Tibial artery (tissue), 4 donors: Measurements from ENCODE around the gene SMIM29.
A peak's percentile ranks its signal among the peaks of the same experiment; 100 is the strongest.

Source experiments
- DNase-seq, 2 donors: peaks; one replicate each; pipeline ENCODE4 v3.0.0-alpha.2; 2019
- H3K27ac ChIP-seq, 2 donors: fragments of 200-600 bp; sonication (generic) in 1 of 2; 1 replicate in 1 of 2; 2 replicates in 1 of 2; pipeline ENCODE4 v1.5.1; 2018 to 2019; ENCODE audit warnings: mild to moderate bottlenecking in 1 of 2
- H3K27me3 ChIP-seq, 2 donors: fragments of 200-600 bp; sonication (generic) in 1 of 2; one replicate each; pipeline versions ENCODE4 v1.5.1 to v1.6.0; 2016 to 2019
- H3K36me3 ChIP-seq, 3 donors: fragments of 200-600 bp; sonication (generic) in 2 of 3; one replicate each; pipeline ENCODE4 v1.5.1; 2016 to 2019; ENCODE audit warnings: mild to moderate bottlenecking in 2 of 3
- H3K4me1 ChIP-seq, 4 donors: fragments of 200-600 bp; sonication (generic) in 2 of 4; 1 replicate in 3 of 4; 2 replicates in 1 of 4; pipeline ENCODE4 v1.5.1; 2016 to 2019
- H3K4me3 ChIP-seq, 2 donors: fragments of 200-600 bp; sonication (generic) in 1 of 2; 1 replicate in 1 of 2; 2 replicates in 1 of 2; pipeline ENCODE4 v1.5.1; 2018 to 2019; ENCODE audit warnings: mild to moderate bottlenecking in 2 of 2
- H3K9me3 ChIP-seq, 3 donors: fragments of 200-600 bp; sonication (generic) in 1 of 3; one replicate each; pipeline ENCODE4 v1.5.1; 2016 to 2019
- intact Hi-C: fragments of 100-400 bp; cut with DNase I; formaldehyde crosslinking; loops from one replicate; pipeline ENCODE4 v1.15.0; 2023; ENCODE audit warnings: low total_unique reads
- TF ChIP-seq, protein P1 (sequence below), 2 experiments: fragments of 200-600 bp in 1 of 2; fragments of 450-650 bp in 1 of 2; IDR thresholded peaks; one replicate each; pipeline ENCODE4 v1.5.1; 2017 to 2019; ENCODE audit warnings: antibody characterized with exemption in 2 of 2, mild to moderate bottlenecking in 1 of 2, moderate library complexity in 1 of 2

SMIM29 gene

DNA sequence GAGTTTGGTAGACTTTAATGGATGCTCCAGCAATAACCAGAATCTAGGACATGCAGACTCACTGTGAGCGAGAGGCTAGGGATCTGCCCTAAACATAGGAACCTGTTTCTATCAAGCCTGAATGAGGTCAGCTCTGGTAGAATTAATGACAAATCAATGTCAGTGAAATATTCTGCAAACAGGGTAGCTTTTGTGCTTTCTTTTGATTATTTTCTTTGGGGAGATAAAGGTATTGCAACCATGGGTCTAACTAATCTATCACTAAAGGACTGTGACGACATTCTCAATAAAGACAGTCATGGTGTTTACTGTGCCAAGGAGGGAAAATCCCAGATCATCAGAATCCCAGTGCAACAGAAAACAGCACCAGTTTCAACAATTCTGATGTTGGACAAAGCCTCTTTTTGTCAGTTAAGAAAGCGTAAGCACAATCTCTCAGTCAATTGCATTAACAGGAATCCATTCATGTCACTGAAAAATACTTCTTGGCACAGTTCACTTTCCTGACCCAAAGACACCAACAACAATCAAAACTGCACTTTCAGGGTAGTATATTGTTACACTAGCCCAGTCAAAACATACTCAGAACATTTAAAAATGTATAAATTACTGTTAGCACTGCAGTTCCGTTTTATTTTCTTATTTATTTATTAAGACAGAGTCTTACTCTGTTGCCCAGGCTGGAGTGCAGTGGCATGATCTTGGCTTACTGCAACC, 36.8 kb upstream of the SMIM29 start:
- no peak for DNase-seq
- H3K4me1 ChIP-seq, result peaks cover 0 to 17% (median 0%) of the 10 kb centered on the region in 4 donors
- no peak overlapping the region for H3K4me3 ChIP-seq
- H3K9me3 ChIP-seq, result no peaks in the 10 kb centered on the region
- no peaks in the 10 kb centered on the region for H3K27me3 ChIP-seq
- no peak overlapping the region for H3K27ac ChIP-seq
- peaks cover 3 to 14% (median 5%) of the 10 kb centered on the region in 3 donors for H3K36me3 ChIP-seq
- TF ChIP-seq, protein P1, sequence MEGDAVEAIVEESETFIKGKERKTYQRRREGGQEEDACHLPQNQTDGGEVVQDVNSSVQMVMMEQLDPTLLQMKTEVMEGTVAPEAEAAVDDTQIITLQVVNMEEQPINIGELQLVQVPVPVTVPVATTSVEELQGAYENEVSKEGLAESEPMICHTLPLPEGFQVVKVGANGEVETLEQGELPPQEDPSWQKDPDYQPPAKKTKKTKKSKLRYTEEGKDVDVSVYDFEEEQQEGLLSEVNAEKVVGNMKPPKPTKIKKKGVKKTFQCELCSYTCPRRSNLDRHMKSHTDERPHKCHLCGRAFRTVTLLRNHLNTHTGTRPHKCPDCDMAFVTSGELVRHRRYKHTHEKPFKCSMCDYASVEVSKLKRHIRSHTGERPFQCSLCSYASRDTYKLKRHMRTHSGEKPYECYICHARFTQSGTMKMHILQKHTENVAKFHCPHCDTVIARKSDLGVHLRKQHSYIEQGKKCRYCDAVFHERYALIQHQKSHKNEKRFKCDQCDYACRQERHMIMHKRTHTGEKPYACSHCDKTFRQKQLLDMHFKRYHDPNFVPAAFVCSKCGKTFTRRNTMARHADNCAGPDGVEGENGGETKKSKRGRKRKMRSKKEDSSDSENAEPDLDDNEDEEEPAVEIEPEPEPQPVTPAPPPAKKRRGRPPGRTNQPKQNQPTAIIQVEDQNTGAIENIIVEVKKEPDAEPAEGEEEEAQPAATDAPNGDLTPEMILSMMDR (IDR thresholded peaks at IDR 0.05), result no peak
- intact Hi-C loops, result no loop called here

DNA sequence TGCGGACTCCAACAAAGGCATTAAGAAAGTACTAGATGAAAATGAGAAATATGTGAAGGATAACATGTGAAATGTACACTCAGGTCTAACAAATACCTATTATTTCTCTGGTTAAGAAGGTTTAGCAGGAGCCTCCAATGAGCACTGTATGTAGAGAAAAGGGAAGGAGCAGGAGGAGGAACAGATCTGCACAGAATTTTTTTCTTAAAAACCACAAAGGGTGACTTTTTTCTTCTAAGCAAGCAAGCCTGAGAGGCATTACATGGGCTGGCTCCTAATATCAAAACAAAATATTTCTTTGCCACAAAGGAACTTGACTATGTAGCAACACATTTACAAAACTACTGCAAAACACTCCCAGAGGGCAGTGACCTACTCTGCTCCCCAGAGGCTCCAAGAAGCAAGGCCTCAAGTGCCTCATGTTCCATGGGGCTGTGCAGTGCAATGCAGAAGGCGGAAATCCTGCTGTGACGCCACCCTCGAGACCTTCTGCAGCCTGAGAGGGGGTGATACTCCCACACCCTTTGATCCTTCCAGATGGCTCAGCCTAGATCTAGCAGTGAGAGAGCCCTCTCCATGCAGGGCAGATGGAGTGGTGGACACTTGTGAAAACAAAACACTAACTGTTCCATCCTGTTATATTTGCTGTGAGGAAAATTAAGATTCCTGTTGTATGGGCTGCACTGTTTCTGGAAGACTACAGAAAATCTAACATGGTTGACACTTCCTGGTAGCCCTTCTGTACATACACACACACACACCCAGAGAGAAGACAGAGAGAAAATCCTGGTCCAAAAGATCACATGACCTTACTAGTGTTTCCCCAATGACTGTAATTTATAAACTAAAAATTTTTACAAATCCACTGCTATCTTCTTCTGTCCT, 36.0 kb upstream of the SMIM29 start:
- H3K9me3 ChIP-seq, result no peaks in the 10 kb centered on the region
- DNase-seq, result peak; percentile 55 to 77
- H3K4me3 ChIP-seq, result no peak overlapping the region
- no peak overlapping the region for H3K27ac ChIP-seq
- peaks cover 0 to 17% (median 0%) of the 10 kb centered on the region in 4 donors for H3K4me1 ChIP-seq
- no peaks in the 10 kb centered on the region for H3K27me3 ChIP-seq
- TF ChIP-seq, protein P1 (IDR thresholded peaks at IDR 0.05), result no peak
- intact Hi-C loops, result no loop called here
- peaks cover 3 to 14% (median 5%) of the 10 kb centered on the region in 3 donors for H3K36me3 ChIP-seq

DNA sequence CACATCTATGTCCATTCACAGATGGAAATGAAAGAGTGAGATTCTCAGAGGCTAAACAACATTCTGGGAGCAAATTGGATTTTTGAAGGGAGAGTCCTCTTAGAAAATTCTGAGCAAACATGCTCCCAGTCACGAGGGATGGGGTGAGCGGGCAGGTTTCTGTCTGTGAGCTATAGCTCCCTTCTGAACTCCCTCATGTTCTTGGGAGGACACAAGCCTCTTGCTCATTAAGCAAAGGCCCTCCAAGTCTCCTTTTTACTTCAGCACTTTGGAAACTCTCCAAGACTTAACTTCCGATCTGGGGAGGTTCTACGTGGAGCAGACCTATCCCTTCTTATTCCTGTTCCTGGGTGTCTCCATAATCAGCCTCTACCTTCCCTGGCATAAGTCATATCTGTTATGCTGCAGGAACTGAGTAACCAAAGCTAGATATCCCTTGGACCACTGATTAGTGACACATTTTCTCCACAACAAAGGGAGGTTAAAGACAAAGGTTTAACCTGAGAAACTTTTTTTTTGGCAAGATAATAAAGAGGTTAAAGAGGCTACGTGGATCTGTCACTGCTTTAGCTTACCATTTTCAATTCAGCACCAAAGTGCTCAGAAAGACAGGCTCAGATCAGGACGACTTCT, 33.0 kb upstream of the SMIM29 start:
- no peak for DNase-seq
- Histone ChIP-seq H3K4me1 (peaks cover 0 to 9% (median 0%) of the 10 kb centered on the region in 4 donors), H3K27me3 (no peaks in the 10 kb centered on the region), H3K36me3 (peaks cover 0 to 18% (median 0%) of the 10 kb centered on the region in 3 donors), H3K9me3 (no peaks in the 10 kb centered on the region), H3K27ac (no peak overlapping the region), H3K4me3 (no peak overlapping the region)
- intact Hi-C loops, result no loop called here
- TF ChIP-seq, protein P1 (IDR thresholded peaks at IDR 0.05), result no peak

DNA sequence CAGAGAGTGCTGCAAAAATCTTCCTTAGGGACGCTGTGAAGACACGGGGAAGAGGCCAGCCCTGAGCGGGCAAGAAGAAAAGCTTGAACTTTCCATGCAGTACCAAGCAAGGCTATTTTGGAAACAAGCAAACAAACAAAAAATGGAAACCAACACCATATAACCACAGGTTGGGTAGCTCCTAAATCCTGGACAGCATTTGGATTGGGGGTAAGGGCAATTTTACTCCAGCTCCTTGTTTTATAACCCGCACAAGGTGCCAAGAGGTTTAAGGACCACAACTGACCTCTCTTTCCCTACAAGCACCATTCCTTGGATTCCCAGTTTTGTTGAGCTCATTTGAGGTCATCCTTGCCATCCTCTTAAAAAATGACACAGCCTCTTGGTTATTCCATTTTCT, 31.4 kb upstream of the SMIM29 start:
- Histone ChIP-seq H3K9me3 (no peaks in the 10 kb centered on the region), H3K27me3 (no peaks in the 10 kb centered on the region), H3K4me1 (peaks cover 0 to 9% (median 0%) of the 10 kb centered on the region in 4 donors), H3K27ac (no peak overlapping the region), H3K36me3 (peaks cover 0 to 18% (median 0%) of the 10 kb centered on the region in 3 donors), H3K4me3 (no peak overlapping the region)
- TF ChIP-seq, protein P1 (IDR thresholded peaks at IDR 0.05), result no peak
- intact Hi-C loops, result no loop called here
- DNase-seq, result no peak

DNA sequence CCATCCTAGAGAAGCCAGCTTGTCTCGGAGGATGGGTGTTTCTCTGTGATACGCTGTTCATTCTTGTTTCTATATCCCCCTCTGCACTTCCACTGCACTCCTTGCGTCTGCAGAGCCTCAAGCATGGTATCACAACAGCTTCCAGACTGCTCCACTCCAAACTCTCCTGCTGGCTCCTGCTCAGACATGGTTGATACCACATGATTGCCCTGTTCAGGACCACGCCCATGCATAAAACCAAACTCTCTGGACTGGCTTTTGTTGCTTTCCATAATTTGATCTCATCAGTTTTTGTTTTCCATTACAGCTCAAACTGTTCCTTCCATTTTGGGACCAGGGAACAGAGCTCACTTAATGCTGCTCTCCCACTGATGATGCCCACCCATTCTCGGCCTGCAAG, 30.0 kb upstream of the SMIM29 start:
- no peak overlapping the region for H3K4me3 ChIP-seq
- peaks cover 0 to 4% (median 0%) of the 10 kb centered on the region in 4 donors for H3K4me1 ChIP-seq
- H3K9me3 ChIP-seq, result no peaks in the 10 kb centered on the region
- H3K27ac ChIP-seq, result no peak overlapping the region
- DNase-seq, result no peak
- H3K36me3 ChIP-seq, result peaks cover 0 to 14% (median 0%) of the 10 kb centered on the region in 3 donors
- H3K27me3 ChIP-seq, result no peaks in the 10 kb centered on the region
- intact Hi-C loops, result no loop called here
- TF ChIP-seq, protein P1 (IDR thresholded peaks at IDR 0.05), result no peak
